ENCODE data around the gene SGPP2. TPM values are rescaled to one million over a fixed set of nuclear protein-coding genes. Genes with fewer than 3 reads are reported as not detected.

Gene SGPP2
- total RNA-seq, 1 donor from 2014 or later: 12.4 TPM

DNA sequence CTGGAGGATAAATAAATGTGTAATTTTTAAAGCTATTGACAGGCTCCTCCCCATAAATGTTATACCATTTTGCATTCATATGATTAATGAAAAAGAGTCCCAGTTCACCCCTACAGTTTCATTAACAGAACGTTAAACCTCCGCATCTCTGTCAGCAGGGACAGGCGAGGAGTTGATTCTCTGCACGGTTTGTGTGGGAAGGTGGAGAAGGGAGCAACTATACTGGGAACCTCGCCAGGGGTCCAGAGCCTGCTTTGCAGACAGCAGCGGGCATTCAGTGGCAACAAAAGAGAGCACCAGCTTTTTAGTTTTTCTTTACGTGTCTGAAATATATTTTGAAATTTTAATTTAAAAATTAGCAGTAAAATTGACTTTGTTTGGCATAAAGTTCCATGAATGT lies 130.2 kb downstream of the SGPP2 start:
- ChIA-PET POLR2A (no interaction called here), CTCF (interaction anchor here (0.7 kb wide), 1 partner anchor 235 kb away, joined by 3 read pairs; no protein-coding TSS in a partner anchor)
- ATAC-seq (ENCODE audit: low read depth): no peak
- H3K9me3 Mint-ChIP-seq: no peaks in the 10 kb centered on the region
- no peaks in the 10 kb centered on the region for H3K4me1 Mint-ChIP-seq
- no peak for DNase-seq
- peaks cover 1% of the 10 kb centered on the region for H3K27me3 Mint-ChIP-seq
- H3K27ac Mint-ChIP-seq: no peak overlapping the region
- TF ChIP-seq, protein P1, sequence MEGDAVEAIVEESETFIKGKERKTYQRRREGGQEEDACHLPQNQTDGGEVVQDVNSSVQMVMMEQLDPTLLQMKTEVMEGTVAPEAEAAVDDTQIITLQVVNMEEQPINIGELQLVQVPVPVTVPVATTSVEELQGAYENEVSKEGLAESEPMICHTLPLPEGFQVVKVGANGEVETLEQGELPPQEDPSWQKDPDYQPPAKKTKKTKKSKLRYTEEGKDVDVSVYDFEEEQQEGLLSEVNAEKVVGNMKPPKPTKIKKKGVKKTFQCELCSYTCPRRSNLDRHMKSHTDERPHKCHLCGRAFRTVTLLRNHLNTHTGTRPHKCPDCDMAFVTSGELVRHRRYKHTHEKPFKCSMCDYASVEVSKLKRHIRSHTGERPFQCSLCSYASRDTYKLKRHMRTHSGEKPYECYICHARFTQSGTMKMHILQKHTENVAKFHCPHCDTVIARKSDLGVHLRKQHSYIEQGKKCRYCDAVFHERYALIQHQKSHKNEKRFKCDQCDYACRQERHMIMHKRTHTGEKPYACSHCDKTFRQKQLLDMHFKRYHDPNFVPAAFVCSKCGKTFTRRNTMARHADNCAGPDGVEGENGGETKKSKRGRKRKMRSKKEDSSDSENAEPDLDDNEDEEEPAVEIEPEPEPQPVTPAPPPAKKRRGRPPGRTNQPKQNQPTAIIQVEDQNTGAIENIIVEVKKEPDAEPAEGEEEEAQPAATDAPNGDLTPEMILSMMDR (IDR thresholded peaks at IDR 0.05): no peak
- no peaks in the 10 kb centered on the region for H3K36me3 Mint-ChIP-seq (ENCODE audit: low read depth)
- H3K4me3 Mint-ChIP-seq: no peak overlapping the region
- intact Hi-C loops (cut with micrococcal nuclease): no loop called here

GRCh38 chr2:222561151-222561550 lies 136.8 kb downstream of the SGPP2 start:
- H3K27ac Mint-ChIP-seq: no peak overlapping the region
- intact Hi-C loops (cut with micrococcal nuclease): loop anchor here (1.0 to 5.0 kb wide), 3 partner anchors 52 to 243 kb away; partner anchors contain the start of gene SGPP2
- CTCF ChIA-PET: interaction anchor here (0.7 to 4.4 kb wide), 5 partner anchors 52 to 503 kb away, joined by 3 to 92 read pairs (median 6); a partner anchor contains a TSS
- H3K4me3 Mint-ChIP-seq: no peak overlapping the region
- ATAC-seq (ENCODE audit: low read depth): no peak
- no peaks in the 10 kb centered on the region for H3K9me3 Mint-ChIP-seq
- TF ChIP-seq, protein P1 (IDR thresholded peaks at IDR 0.05): no peak
- no peak for DNase-seq
- H3K27me3 Mint-ChIP-seq: no peaks in the 10 kb centered on the region
- H3K4me1 Mint-ChIP-seq: no peaks in the 10 kb centered on the region
- POLR2A ChIA-PET: no interaction called here
- peaks cover 4% of the 10 kb centered on the region for H3K36me3 Mint-ChIP-seq (ENCODE audit: low read depth)

DNA sequence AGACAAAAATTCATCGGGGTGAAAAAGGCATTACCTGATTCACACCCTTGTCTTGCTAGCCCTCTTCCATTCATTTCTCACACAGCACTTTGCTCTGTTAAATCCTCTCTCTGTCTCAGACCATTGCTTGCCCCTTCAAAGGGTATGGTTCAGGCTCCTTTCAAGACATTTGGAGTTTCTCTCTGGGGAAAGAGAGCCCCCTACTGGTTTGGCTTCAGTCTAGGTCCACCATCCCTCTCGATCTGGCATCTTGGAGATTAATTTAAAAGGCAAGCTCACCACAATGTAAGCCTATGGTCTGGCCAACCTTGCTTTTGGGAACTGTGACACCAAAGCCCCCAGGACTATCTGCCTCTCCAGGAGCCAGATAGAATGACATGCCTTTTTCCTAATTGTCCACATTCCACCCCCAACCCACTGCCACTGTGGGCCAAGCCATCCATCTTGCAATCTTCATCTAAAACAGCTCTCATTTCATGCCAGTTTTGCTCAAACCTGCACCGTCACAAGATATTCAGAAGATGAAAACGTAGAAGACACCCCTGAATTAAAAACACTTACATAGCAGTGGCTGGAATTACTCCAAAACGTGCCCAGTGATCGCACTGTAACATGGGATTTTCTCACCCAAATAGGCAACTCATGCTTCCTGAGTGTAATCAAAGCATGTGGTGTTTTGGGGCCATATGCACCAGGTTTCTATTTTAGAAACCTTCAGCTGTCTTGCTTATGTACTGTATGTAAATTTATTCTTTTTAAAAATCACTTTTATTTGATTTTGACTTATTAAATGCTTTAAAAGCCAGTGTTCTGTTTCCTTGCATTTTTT lies 137.7 kb downstream of the SGPP2 start:
- TF ChIP-seq, protein P1 (IDR thresholded peaks at IDR 0.05): no peak
- no peak for DNase-seq
- intact Hi-C loops (cut with micrococcal nuclease): loop anchor here (1.0 to 5.0 kb wide), 4 partner anchors 51 to 505 kb away; partner anchors contain the start of gene SGPP2

GRCh38 chr2:222563106-222563718 lies 138.9 kb downstream of the SGPP2 start:
- POLR2A ChIA-PET: no interaction called here
- no peak for DNase-seq
- Mint-ChIP-seq H3K27me3 (no peaks in the 10 kb centered on the region), H3K27ac (no peak overlapping the region), H3K4me1 (no peaks in the 10 kb centered on the region), H3K4me3 (no peak overlapping the region), H3K9me3 (no peaks in the 10 kb centered on the region), H3K36me3 (ENCODE audit: low read depth) (peaks cover 19% of the 10 kb centered on the region)
- CTCF ChIA-PET: interaction anchor here (4.4 kb wide), 1 partner anchor 245 kb away, joined by 92 read pairs; a partner anchor contains a TSS
- intact Hi-C loops (cut with micrococcal nuclease): loop anchor here (2.0 to 5.0 kb wide), 2 partner anchors 141 to 506 kb away; partner anchors contain the start of gene SGPP2
- ATAC-seq (ENCODE audit: low read depth): no peak
- TF ChIP-seq, protein P1 (IDR thresholded peaks at IDR 0.05): no peak

More for the DNA sequence above, 137.7 kb downstream of the SGPP2 start:
- ChIA-PET POLR2A (no interaction called here), CTCF (interaction anchor here (0.6 to 4.4 kb wide), 8 partner anchors 15 to 504 kb away, joined by 3 to 92 read pairs (median 4); a partner anchor contains a TSS)
- H3K9me3 Mint-ChIP-seq: no peaks in the 10 kb centered on the region
- H3K4me1 Mint-ChIP-seq: no peaks in the 10 kb centered on the region
- H3K36me3 Mint-ChIP-seq (ENCODE audit: low read depth): peaks cover 12% of the 10 kb centered on the region
- H3K4me3 Mint-ChIP-seq: no peak overlapping the region
- H3K27me3 Mint-ChIP-seq: no peaks in the 10 kb centered on the region
- ATAC-seq (ENCODE audit: low read depth): peak; percentile 54
- H3K27ac Mint-ChIP-seq: no peak overlapping the region

- ATAC-seq (ENCODE audit: low read depth) (no peak), DNase-seq (no peak)
- peaks cover 26% of the 10 kb centered on the region for H3K36me3 Mint-ChIP-seq (ENCODE audit: low read depth)
- H3K27ac Mint-ChIP-seq: no peak overlapping the region
- no peaks in the 10 kb centered on the region for H3K9me3 Mint-ChIP-seq
- CTCF ChIA-PET: interaction anchor here (4.4 kb wide), 1 partner anchor 246 kb away, joined by 92 read pairs; a partner anchor contains a TSS
- no peaks in the 10 kb centered on the region for H3K4me1 Mint-ChIP-seq
- no peak overlapping the region for H3K4me3 Mint-ChIP-seq
- H3K27me3 Mint-ChIP-seq: no peaks in the 10 kb centered on the region
- intact Hi-C loops (cut with micrococcal nuclease): loop anchor here (2.0 to 5.0 kb wide), 2 partner anchors 142 to 507 kb away; partner anchors contain the start of gene SGPP2
- TF ChIP-seq, protein P1 (IDR thresholded peaks at IDR 0.05): no peak
- POLR2A ChIA-PET: no interaction called here
Measured at GRCh38 chr2:222563936-222564335, 139.6 kb downstream of the SGPP2 start.
